ENCODE data around the gene MIER1.
"Not testable (repeated sequence)": the region's sequence is repeated elsewhere in the genome, so short reads cannot be mapped to it uniquely, and the experiment has no call there.

MIER1 gene

GRCh38 chr1:66937529-66938234 lies 12.9 kb downstream of the MIER1 start:
- DNase-seq (ENCODE audit: low spot score) (no peak), FAIRE-seq (peak; percentile 48)

- FAIRE-seq, result peak; percentile 78
Measured at GRCh38 chr1:66938613-66939012, 13.8 kb downstream of the MIER1 start.

GRCh38 chr1:66940981-66941380 lies 16.2 kb downstream of the MIER1 start:
- no peak for FAIRE-seq
- DNase-seq (ENCODE audit: low spot score), result no peak

More at GRCh38 chr1:66938613-66939012, 13.8 kb downstream of the MIER1 start:
- DNase-seq (ENCODE audit: low spot score), result no peak

GRCh38 chr1:66943361-66943969 lies 18.7 kb downstream of the MIER1 start:
- no peak for DNase-seq (ENCODE audit: low spot score)
- no peak for FAIRE-seq

- peak; percentile 68 for DNase-seq (ENCODE audit: low spot score)
- FAIRE-seq, result peak; percentile 88
Measured at GRCh38 chr1:66944330-66945274, 19.8 kb downstream of the MIER1 start.

- DNase-seq (ENCODE audit: low spot score), result peak; percentile 59
- peak; percentile 74 for FAIRE-seq
Measured at GRCh38 chr1:66945316-66945715, 20.5 kb downstream of the MIER1 start.

- DNase-seq (ENCODE audit: low spot score), result no peak
- no peak for FAIRE-seq
Measured at GRCh38 chr1:66947267-66947666, 22.5 kb downstream of the MIER1 start.

- no peak for FAIRE-seq
- DNase-seq (ENCODE audit: low spot score), result peak; percentile 57
Measured at GRCh38 chr1:66951513-66951912, 26.7 kb downstream of the MIER1 start.

GRCh38 chr1:66954208-66954607 lies 29.4 kb downstream of the MIER1 start:
- no peak for FAIRE-seq
- no peak for DNase-seq (ENCODE audit: low spot score)

- DNase-seq (ENCODE audit: low spot score) (no peak), FAIRE-seq (no peak)
Measured at GRCh38 chr1:66957938-66958337, 33.1 kb downstream of the MIER1 start.

- DNase-seq (ENCODE audit: low spot score); FAIRE-seq: not testable (repeated sequence)
Measured at GRCh38 chr1:66966188-66966873, 41.5 kb downstream of the MIER1 start.

- FAIRE-seq, result no peak
Measured at GRCh38 chr1:66968574-66968973, 43.8 kb downstream of the MIER1 start.

GRCh38 chr1:66978201-66978600 lies 53.4 kb downstream of the MIER1 start:
- no peak for FAIRE-seq
- DNase-seq (ENCODE audit: low spot score), result no peak

More at GRCh38 chr1:66968574-66968973, 43.8 kb downstream of the MIER1 start:
- no peak for DNase-seq (ENCODE audit: low spot score)

- not testable (repeated sequence) for FAIRE-seq; DNase-seq (ENCODE audit: low spot score)
Measured at GRCh38 chr1:66979621-66980020, 54.8 kb downstream of the MIER1 start.

GRCh38 chr1:66980745-66981367 lies 56.1 kb downstream of the MIER1 start:
- FAIRE-seq (no peak), DNase-seq (ENCODE audit: low spot score) (no peak)

- FAIRE-seq (no peak), DNase-seq (ENCODE audit: low spot score) (no peak)
Measured at GRCh38 chr1:66981679-66982078, 56.9 kb downstream of the MIER1 start.

GRCh38 chr1:66982561-66983260 lies 57.9 kb downstream of the MIER1 start:
- FAIRE-seq (no peak), DNase-seq (ENCODE audit: low spot score) (no peak)

GRCh38 chr1:66984491-66984890 lies 59.7 kb downstream of the MIER1 start:
- DNase-seq (ENCODE audit: low spot score), result no peak
- peak; percentile 52 for FAIRE-seq

GRCh38 chr1:66985835-66986234 lies 61.0 kb downstream of the MIER1 start:
- FAIRE-seq (no peak), DNase-seq (ENCODE audit: low spot score) (no peak)

GRCh38 chr1:66993076-66993475 lies 68.3 kb downstream of the MIER1 start:
- DNase-seq (ENCODE audit: low spot score), result no peak
- no peak for FAIRE-seq
